Neural crest cell (in vitro differentiated cells): ENCODE data around the gene ATG2A. TPM values are rescaled to one million over a fixed set of nuclear protein-coding genes. Genes with fewer than 3 reads are reported as not detected.

Experiments
- DNase-seq: peaks from one replicate; pipeline ENCODE4 v3.0.0; 2021; ENCODE audit warnings: low read depth, mixed read lengths, low spot score
- H3K27ac Mint-ChIP-seq: one replicate; pipeline ENCODE4 v1.8.0; 2021; ENCODE audit warnings: mild to moderate bottlenecking, mixed read lengths; ENCODE audit not compliant: unreplicated experiment
- H3K27me3 Mint-ChIP-seq: 2 replicates; pipeline ENCODE4 v1.8.0; 2021; ENCODE audit warnings: low read depth, mild to moderate bottlenecking, mixed read lengths
- H3K36me3 Mint-ChIP-seq: 2 replicates; pipeline ENCODE4 v1.8.0; 2021; ENCODE audit warnings: low read depth, mild to moderate bottlenecking, mixed read lengths
- H3K4me1 Mint-ChIP-seq: 2 replicates; pipeline ENCODE4 v1.8.0; 2021; ENCODE audit warnings: mixed read lengths
- H3K4me3 Mint-ChIP-seq: one replicate; pipeline ENCODE4 v1.8.0; 2021; ENCODE audit warnings: mild to moderate bottlenecking, mixed read lengths
- H3K9me3 Mint-ChIP-seq: 2 replicates; pipeline ENCODE4 v1.8.0; 2021; ENCODE audit warnings: mixed read lengths
- CTCF ChIP-seq: fragments of 200-600 bp; sonication (generic); conservative IDR thresholded peaks from 2 replicates; pipeline ENCODE4 v1.5.0; 2021; ENCODE audit warnings: antibody characterized with exemption, mild to moderate bottlenecking
- total RNA-seq: library from RNA; stranded (reverse); gene quantifications from 2 replicates; pipeline ENCODE4 v1.2.1, GENCODE V29; 2021

The ATG2A gene
- total RNA-seq, 1 donor from 2014 or later, result 24.8 TPM

GRCh38 chr11:64929625-64930024 lies 12.6 kb upstream of the ATG2A start:
- peak overlapping the region; percentile 52 for H3K27ac Mint-ChIP-seq
- no peak for DNase-seq
- no peak for TF ChIP-seq CTCF
- H3K4me1 Mint-ChIP-seq, result peaks cover 9% of the 10 kb centered on the region
- H3K36me3 Mint-ChIP-seq, result no peaks in the 10 kb centered on the region
- H3K9me3 Mint-ChIP-seq, result no peaks in the 10 kb centered on the region
- no peaks in the 10 kb centered on the region for H3K27me3 Mint-ChIP-seq
- no peak overlapping the region for H3K4me3 Mint-ChIP-seq

- Mint-ChIP-seq H3K9me3 (no peaks in the 10 kb centered on the region), H3K4me1 (peaks cover 10% of the 10 kb centered on the region), H3K27ac (no peak overlapping the region), H3K36me3 (no peaks in the 10 kb centered on the region), H3K27me3 (no peaks in the 10 kb centered on the region), H3K4me3 (no peak overlapping the region)
- DNase-seq, result no peak
- TF ChIP-seq CTCF, result no peak
Observed at GRCh38 chr11:64928957-64929356, 11.9 kb upstream of the ATG2A start.

- no peaks in the 10 kb centered on the region for H3K36me3 Mint-ChIP-seq
- H3K27ac Mint-ChIP-seq, result no peak overlapping the region
- H3K4me3 Mint-ChIP-seq, result peak overlapping the region; percentile 78
- no peak for TF ChIP-seq CTCF
- no peak for DNase-seq
- H3K4me1 Mint-ChIP-seq, result peaks cover 14% of the 10 kb centered on the region
- H3K27me3 Mint-ChIP-seq, result no peaks in the 10 kb centered on the region
- H3K9me3 Mint-ChIP-seq, result no peaks in the 10 kb centered on the region
Observed at GRCh38 chr11:64926689-64927088, 9.7 kb upstream of the ATG2A start.

- no peak for TF ChIP-seq CTCF
- H3K9me3 Mint-ChIP-seq, result no peaks in the 10 kb centered on the region
- no peaks in the 10 kb centered on the region for H3K27me3 Mint-ChIP-seq
- no peak overlapping the region for H3K27ac Mint-ChIP-seq
- peaks cover 14% of the 10 kb centered on the region for H3K4me1 Mint-ChIP-seq
- DNase-seq, result no peak
- H3K4me3 Mint-ChIP-seq, result peak overlapping the region; percentile 91
- H3K36me3 Mint-ChIP-seq, result no peaks in the 10 kb centered on the region
Observed at GRCh38 chr11:64925536-64926436, 8.8 kb upstream of the ATG2A start.

GRCh38 chr11:64924910-64925284 lies 7.9 kb upstream of the ATG2A start:
- no peaks in the 10 kb centered on the region for H3K9me3 Mint-ChIP-seq
- H3K4me3 Mint-ChIP-seq, result peak overlapping the region; percentile 91
- peak overlapping the region; percentile 90 for H3K27ac Mint-ChIP-seq
- H3K4me1 Mint-ChIP-seq, result peaks cover 14% of the 10 kb centered on the region
- H3K27me3 Mint-ChIP-seq, result no peaks in the 10 kb centered on the region
- no peak for DNase-seq
- no peaks in the 10 kb centered on the region for H3K36me3 Mint-ChIP-seq
- no peak for TF ChIP-seq CTCF
